HUES6 (cell line): ENCODE data around the gene TSSK2.
"Not testable (repeated sequence)": the region's sequence is repeated elsewhere in the genome, so short reads cannot be mapped to it uniquely, and the experiment has no call there.

Experiments
- H3K27ac ChIP-seq: 2 replicates; pipeline ENCODE4 v1.7.0; 2013; ENCODE audit warnings: low read depth, mild to moderate bottlenecking, low read length, inconsistent platforms
- H3K27me3 ChIP-seq: 2 replicates; pipeline ENCODE4 v1.6.1; 2013; ENCODE audit warnings: low read length; ENCODE audit not compliant: control insufficient read depth, insufficient read depth
- H3K36me3 ChIP-seq: 2 replicates; pipeline ENCODE4 v1.6.1; 2013; ENCODE audit warnings: low read length; ENCODE audit not compliant: control insufficient read depth, insufficient read depth
- H3K4me1 ChIP-seq: 2 replicates; pipeline ENCODE4 v1.6.1; 2013; ENCODE audit warnings: low read length; ENCODE audit not compliant: control insufficient read depth, insufficient read depth
- H3K4me3 ChIP-seq: 2 replicates; pipeline ENCODE4 v1.5.1; 2013; ENCODE audit warnings: low read depth, low read length
- H3K9ac ChIP-seq: one replicate; pipeline ENCODE4 v1.6.1; 2013; ENCODE audit warnings: mild to moderate bottlenecking, low read length
- H3K9me3 ChIP-seq: 2 replicates; pipeline ENCODE4 v1.6.1; 2013; ENCODE audit warnings: low read depth, low read length; ENCODE audit not compliant: control insufficient read depth, insufficient read depth

TSSK2 gene

DNA sequence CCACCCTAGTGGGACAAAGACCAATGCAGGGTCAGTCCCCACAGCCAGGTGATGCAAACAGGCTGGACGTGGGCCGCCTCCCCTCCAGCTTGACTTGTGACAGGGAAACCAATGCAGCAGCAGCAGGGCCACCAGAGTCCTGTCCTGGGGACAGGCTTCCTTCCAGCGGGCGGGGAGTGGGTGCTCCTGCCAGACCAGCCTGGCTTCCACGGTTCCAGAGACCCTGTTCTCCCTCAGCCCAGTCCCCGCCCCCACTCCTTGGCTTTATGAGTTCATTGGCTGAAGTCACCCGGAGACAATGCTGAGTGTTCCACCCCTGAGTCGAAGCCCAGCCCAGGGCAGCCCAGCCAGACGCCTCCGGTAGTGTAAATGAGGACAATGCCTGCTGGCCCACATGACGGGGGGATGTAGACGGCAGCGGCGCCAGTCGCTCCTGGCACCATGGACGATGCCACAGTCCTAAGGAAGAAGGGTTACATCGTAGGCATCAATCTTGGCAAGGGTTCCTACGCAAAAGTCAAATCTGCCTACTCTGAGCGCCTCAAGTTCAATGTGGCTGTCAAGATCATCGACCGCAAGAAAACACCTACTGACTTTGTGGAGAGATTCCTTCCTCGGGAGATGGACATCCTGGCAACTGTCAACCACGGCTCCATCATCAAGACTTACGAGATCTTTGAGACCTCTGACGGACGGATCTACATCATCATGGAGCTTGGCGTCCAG lies at the start of gene TSSK2:
TSSK2 (plus strand) TSS at position 350 of the 726 bp plus-strand sequence; CDS start at position 442, 92 bp downstream.
- Histone ChIP-seq H3K9me3 (no peaks in the 10 kb centered on the region), H3K4me3 (no peak within 1 kb of the TSS), H3K27me3 (no peaks in the 10 kb centered on the region), H3K9ac (no peak within 1 kb of the TSS), H3K36me3 (peaks cover 45% of the 10 kb centered on the region), H3K4me1 (no peaks in the 10 kb centered on the region), H3K27ac (no peak within 1 kb of the TSS)

DNA sequence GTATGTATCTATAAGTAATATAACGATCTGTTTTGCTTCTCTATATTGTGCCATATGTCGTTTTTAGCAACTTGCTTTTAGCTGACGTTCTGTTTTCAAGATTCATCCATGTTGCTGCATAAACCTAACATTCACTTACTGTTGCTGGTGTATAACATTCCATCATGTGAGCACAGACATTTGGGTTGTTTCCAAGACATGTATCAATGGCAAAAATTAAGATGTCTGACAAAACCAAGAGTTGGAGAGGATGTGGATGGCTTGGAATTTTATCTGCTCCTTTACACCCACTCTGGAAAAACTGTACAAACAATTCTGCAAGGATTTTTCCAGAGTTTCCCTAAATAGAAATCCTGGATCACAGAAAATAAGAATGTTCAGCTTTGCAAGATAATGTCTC lies 49.8 kb upstream of the TSSK2 start:
- Histone ChIP-seq H3K4me1 (peaks cover 6% of the 10 kb centered on the region; the same call in 1 of the 2 replicates), H3K36me3 (peaks cover 14% of the 10 kb centered on the region), H3K27ac (no peak overlapping the region), H3K9ac (no peak overlapping the region), H3K9me3 (no peaks in the 10 kb centered on the region), H3K27me3 (no peaks in the 10 kb centered on the region), H3K4me3 (no peak overlapping the region)

DNA sequence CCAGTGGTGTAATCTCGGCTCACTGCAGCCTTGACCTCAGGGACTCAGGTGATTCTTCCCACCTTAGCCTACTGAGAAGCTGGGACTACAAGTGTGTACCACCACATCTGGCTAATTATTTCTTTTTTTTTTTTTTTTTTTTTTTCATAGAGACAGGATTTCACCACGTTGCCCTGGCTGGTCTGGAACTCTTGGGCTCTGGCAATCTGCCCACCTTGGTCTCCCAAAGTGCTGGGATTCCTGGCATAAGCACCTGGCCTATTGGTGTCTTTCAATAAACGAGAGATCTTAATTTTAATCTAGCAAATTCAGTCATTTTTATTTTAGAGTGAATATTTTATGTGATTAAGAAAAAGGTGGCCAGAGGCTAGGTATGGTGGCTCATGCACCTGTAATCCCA lies 49.0 kb upstream of the TSSK2 start:
- Histone ChIP-seq H3K36me3 (peaks cover 14% of the 10 kb centered on the region), H3K4me3 (no peak overlapping the region), H3K27me3 (no peaks in the 10 kb centered on the region), H3K9me3 (no peaks in the 10 kb centered on the region), H3K4me1 (peaks cover 6% of the 10 kb centered on the region; the same call in 1 of the 2 replicates), H3K27ac (no peak overlapping the region), H3K9ac (no peak overlapping the region)

DNA sequence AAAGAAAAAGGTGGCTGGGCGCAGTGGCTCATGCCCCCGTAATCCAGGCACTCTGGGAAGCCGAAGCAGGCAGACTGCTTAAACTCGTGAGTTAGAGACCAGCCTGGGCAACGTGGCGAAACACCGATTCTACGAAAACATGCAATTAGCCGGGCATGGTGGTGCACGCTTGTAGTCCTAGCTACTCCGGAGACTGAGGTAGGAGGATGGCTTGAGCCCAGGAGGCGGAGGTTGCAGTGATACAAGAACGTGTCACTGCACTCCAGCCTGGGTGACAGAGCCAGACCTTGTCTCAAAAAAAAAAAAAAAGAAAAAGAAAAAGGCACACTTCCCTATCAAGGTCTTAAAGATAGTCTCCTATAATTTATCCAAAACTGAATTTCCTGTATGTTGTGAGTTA lies 48.3 kb upstream of the TSSK2 start:
- no peaks in the 10 kb centered on the region for H3K27me3 ChIP-seq
- H3K36me3 ChIP-seq, result peaks cover 14% of the 10 kb centered on the region
- no peak overlapping the region for H3K27ac ChIP-seq
- no peak overlapping the region for H3K9ac ChIP-seq
- H3K4me3 ChIP-seq, result no peak overlapping the region
- H3K4me1 ChIP-seq, result peaks cover 6% of the 10 kb centered on the region; the same call in 1 of the 2 replicates
- H3K9me3 ChIP-seq, result no peaks in the 10 kb centered on the region

DNA sequence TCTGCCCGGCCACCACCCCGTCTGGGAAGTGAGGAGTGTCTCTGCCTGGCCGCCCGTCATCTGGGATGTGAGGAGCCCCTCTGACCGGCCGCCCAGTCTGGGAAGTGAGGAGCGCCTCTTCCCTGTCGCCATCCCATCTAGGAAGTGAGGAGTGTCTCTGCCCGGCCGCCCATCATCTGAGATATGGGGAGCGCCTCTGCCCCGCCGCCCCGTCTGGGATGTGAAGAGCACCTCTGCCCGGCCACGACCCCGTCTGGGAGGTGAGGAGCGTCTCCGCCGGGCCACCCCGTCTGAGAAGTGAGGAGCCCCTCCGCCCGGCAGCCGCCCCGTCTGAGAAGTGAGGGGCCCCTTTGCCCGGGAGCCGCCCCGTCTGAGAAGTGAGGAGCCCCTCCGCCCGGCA lies 47.0 kb upstream of the TSSK2 start:
- peaks cover 18% of the 10 kb centered on the region for H3K36me3 ChIP-seq
- not testable (repeated sequence) for H3K4me3 ChIP-seq, H3K27ac ChIP-seq, H3K27me3 ChIP-seq, H3K4me1 ChIP-seq, H3K9me3 ChIP-seq, H3K9ac ChIP-seq

DNA sequence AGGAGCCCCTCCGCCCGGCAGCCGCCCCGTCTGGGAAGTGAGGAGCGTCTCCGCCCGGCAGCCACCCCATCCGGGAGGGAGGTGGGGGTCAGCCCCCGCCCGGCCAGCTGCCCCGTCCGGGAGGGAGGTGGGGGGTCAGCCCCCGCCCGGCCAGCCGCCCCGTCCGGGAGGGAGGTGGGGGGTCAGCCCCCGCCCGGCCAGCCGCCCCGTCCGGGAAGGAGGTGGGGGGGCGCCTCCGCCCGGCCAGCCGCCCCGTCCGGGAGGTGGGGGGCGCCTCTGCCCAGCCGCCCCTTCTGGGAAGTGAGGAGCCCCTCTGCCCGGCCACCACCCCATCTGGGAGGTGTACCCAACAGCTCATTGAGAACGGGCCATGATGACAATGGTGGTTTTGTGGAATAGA lies 46.5 kb upstream of the TSSK2 start:
- peaks cover 20% of the 10 kb centered on the region for H3K36me3 ChIP-seq
- not testable (repeated sequence) for H3K4me3 ChIP-seq, H3K27ac ChIP-seq, H3K27me3 ChIP-seq, H3K4me1 ChIP-seq, H3K9ac ChIP-seq, H3K9me3 ChIP-seq

DNA sequence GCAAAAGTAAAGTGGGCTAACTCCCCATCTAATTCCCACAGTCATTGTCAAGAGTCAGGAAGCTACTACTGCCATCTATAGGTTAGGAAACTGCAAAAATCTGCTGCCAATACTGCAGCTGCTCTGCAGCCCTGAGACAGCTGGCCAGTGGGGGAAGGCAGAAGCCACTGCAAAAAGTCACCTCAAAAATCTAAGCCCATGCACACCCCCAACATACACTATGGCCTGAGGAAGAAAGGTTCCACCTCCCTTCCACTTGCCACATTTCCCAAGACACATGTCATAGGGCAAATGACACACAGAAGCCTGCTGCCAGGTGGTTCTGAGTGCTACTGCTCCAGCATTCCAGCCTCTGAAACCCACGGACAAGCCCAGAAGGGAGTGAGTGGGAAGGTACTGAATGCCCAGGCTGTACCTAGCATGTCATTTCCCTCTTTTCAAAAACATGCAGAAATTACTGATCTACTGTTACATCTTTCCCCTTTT lies 45.8 kb upstream of the TSSK2 start:
- no peak overlapping the region for H3K4me3 ChIP-seq
- H3K27ac ChIP-seq, result no peak overlapping the region
- H3K36me3 ChIP-seq, result peaks cover 15% of the 10 kb centered on the region
- no peaks in the 10 kb centered on the region for H3K27me3 ChIP-seq
- no peak overlapping the region for H3K9ac ChIP-seq
- H3K4me1 ChIP-seq, result peaks cover 6% of the 10 kb centered on the region; the same call in 1 of the 2 replicates
- H3K9me3 ChIP-seq, result no peaks in the 10 kb centered on the region

DNA sequence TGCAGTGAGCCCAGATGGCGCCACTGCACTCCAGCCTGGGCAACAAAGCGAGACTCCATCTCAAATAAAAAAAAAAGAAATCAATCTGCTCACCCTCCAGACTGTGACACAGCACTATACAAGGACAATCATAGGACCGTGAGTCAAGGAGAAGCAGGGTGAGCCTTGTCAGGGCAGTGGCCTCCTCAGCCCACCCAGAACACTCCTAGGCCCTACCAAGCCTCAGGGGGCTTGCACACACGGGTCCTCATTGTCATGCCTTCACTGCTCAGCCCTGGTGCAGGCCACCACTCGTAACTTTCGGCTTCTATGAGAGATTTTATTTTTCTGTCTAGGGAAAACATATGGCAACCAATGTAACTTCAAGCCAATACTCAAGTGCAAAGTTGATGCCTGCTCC lies 44.7 kb upstream of the TSSK2 start:
- H3K9me3 ChIP-seq, result no peaks in the 10 kb centered on the region
- no peak overlapping the region for H3K27ac ChIP-seq

DNA sequence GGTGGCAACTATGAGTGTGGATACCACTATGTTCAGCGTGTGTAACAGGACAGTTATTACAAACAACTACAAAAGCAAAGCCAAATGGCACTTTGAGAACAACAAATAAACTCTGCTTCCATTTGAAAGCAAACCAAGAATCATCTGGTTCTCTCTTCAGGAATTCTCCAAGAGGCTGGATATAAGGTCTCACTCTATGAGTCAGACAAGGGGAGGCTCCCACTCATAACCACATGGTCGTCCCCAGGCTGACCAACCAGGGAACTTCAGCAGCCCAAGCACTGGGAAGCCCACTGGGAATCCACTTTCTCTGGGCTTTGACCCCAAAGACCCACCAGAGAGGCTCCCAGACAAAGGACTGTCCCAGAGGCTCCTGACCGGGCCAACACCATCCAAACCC lies 44.2 kb upstream of the TSSK2 start:
- Histone ChIP-seq H3K4me1 (peaks cover 6% of the 10 kb centered on the region; the same call in 1 of the 2 replicates), H3K36me3 (peaks cover 10% of the 10 kb centered on the region), H3K27me3 (no peaks in the 10 kb centered on the region), H3K9ac (no peak overlapping the region), H3K9me3 (no peaks in the 10 kb centered on the region), H3K27ac (no peak overlapping the region), H3K4me3 (no peak overlapping the region)

More for the DNA sequence above, 44.7 kb upstream of the TSSK2 start:
- Histone ChIP-seq H3K36me3 (peaks cover 12% of the 10 kb centered on the region), H3K27me3 (no peaks in the 10 kb centered on the region), H3K4me1 (peaks cover 6% of the 10 kb centered on the region; the same call in 1 of the 2 replicates), H3K9ac (no peak overlapping the region), H3K4me3 (no peak overlapping the region)

DNA sequence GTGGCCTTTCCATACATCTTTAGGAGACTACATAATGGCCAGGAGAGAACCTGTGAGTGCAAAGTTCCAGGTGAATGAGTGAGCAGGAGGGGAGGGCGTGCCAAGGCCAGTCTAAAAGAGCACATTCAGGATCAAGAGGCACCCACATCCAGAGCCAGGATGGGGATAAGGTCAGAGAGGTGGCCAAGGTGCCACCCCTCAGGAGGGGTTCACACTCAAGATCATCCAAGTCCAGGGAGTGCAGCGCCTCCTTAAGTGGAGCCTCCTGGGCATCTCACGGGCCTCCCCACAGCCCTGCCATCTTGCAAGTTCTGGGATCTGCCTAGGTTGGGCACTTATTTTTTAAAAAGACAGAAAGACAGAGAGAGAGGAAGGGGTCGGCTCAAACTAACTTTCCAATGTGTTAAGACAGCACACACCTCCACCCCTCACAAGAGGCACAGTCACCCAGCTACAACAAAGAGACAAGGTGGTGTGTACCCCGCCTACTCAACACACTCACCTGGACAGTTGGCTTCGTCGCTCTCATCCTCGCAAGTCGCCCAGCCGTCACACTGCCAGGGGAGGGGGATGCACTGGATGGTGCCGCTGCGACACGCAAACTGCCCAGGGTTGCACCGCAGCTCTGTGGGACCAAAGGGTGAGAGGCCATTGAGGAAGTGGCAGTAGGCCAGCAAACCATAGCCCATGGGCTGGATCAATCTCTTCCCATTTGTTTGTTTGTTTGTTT lies 42.1 kb upstream of the TSSK2 start:
- no peak overlapping the region for H3K27ac ChIP-seq
- H3K4me1 ChIP-seq, result peaks cover 6% of the 10 kb centered on the region; the same call in 1 of the 2 replicates
- peaks cover 7% of the 10 kb centered on the region for H3K36me3 ChIP-seq
- H3K4me3 ChIP-seq, result no peak overlapping the region
- no peaks in the 10 kb centered on the region for H3K27me3 ChIP-seq
- no peaks in the 10 kb centered on the region for H3K9me3 ChIP-seq
- H3K9ac ChIP-seq, result no peak overlapping the region

DNA sequence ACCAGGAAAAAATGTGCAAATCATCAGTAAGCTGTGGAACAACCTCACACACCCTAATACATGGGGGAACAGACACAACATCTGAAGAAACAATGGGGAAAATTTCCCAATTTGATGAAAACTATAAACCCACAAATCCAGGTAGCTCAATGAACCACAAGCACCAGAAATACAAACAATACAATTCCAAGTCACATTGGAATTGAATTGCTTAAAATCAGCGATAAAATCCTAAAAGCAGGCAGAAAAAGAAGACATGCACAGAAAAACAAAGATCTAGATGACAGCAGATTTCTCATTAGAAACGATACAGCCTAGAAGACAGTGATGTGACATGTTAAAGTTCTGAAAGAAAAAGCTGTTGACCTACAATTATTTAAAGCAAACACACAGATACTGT lies 40.9 kb upstream of the TSSK2 start:
- Histone ChIP-seq H3K27ac (no peak overlapping the region), H3K4me3 (no peak overlapping the region), H3K27me3 (no peaks in the 10 kb centered on the region), H3K9ac (no peak overlapping the region), H3K4me1 (peaks cover 6% of the 10 kb centered on the region; the same call in 1 of the 2 replicates), H3K36me3 (peaks cover 7% of the 10 kb centered on the region), H3K9me3 (no peaks in the 10 kb centered on the region)
